Parathyroid adenoma (tissue), 2 donors: ENCODE results near the gene ITGBL1.

Experiments used
- H2AFZ ChIP-seq: fragments of 300-600 bp; sonication (generic); one replicate; pipeline ENCODE4 v1.7.0; 2017; ENCODE audit warnings: antibody characterized with exemption, mild to moderate bottlenecking
- H3K27ac ChIP-seq: fragments of 300-600 bp; sonication (generic); one replicate; pipeline ENCODE4 v1.7.0; 2017
- H3K27me3 ChIP-seq: fragments of 300-600 bp; sonication (generic); one replicate; pipeline ENCODE4 v1.7.0; 2017; ENCODE audit warnings: low read length; ENCODE audit not compliant: control insufficient read depth, insufficient read depth
- H3K36me3 ChIP-seq: fragments of 300-600 bp; sonication (generic); one replicate; pipeline ENCODE4 v1.7.0; 2017; ENCODE audit warnings: low read length; ENCODE audit not compliant: control insufficient read depth, insufficient read depth
- H3K4me1 ChIP-seq: fragments of 300-600 bp; sonication (generic); one replicate; pipeline ENCODE4 v1.7.0; 2017; ENCODE audit warnings: control low read depth
- H3K4me2 ChIP-seq: fragments of 300-600 bp; sonication (generic); one replicate; pipeline ENCODE4 v1.7.0; 2017; ENCODE audit warnings: low read length
- H3K4me3 ChIP-seq: fragments of 300-600 bp; sonication (generic); one replicate; pipeline ENCODE4 v1.7.0; 2017; ENCODE audit warnings: low read depth, low read length
- H3K79me2 ChIP-seq: fragments of 300-600 bp; sonication (generic); one replicate; pipeline ENCODE4 v1.7.0; 2017; ENCODE audit warnings: control low read depth
- H3K9ac ChIP-seq: fragments of 300-600 bp; sonication (generic); one replicate; pipeline ENCODE4 v1.7.0; 2017; ENCODE audit warnings: mild to moderate bottlenecking
- H3K9me3 ChIP-seq: fragments of 300-600 bp; sonication (generic); one replicate; pipeline ENCODE4 v1.7.0; 2017; ENCODE audit warnings: low read length; ENCODE audit not compliant: control insufficient read depth
- TF ChIP-seq, protein P1 (sequence below): fragments of 300-600 bp; sonication (generic); IDR thresholded peaks from one replicate; pipeline ENCODE4 v1.7.0; 2017; ENCODE audit warnings: antibody characterized with exemption, mild to moderate bottlenecking
- donor health status: primary hyperparathyroidism.

The ITGBL1 gene

DNA sequence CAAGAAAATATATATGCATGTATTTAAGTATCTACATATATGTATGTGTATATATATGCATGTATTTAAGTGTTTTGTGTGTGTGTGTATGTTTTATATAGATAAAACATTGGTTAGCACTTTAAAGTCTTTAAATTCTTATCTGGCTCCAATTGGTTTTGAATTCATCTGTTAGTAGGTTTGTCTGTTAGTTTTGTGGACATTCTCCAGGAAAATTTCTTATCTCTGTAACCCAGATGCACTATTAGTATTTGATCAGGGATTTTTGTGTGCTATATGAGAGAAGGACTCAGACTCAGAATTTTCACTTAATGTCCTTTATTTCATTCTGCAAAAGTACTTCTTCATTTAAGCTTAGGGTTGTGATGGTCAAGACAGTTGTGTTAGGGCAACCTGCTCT lies 103.1 kb downstream of the ITGBL1 start:
- H3K4me2 ChIP-seq = no peak overlapping the region
- no peaks in the 10 kb centered on the region for H3K27me3 ChIP-seq
- H3K9me3 ChIP-seq = no peaks in the 10 kb centered on the region
- H3K4me1 ChIP-seq = no peaks in the 10 kb centered on the region
- no peak overlapping the region for H3K27ac ChIP-seq
- no peaks in the 10 kb centered on the region for H3K36me3 ChIP-seq
- no peak overlapping the region for H3K4me3 ChIP-seq
- TF ChIP-seq, protein P1, sequence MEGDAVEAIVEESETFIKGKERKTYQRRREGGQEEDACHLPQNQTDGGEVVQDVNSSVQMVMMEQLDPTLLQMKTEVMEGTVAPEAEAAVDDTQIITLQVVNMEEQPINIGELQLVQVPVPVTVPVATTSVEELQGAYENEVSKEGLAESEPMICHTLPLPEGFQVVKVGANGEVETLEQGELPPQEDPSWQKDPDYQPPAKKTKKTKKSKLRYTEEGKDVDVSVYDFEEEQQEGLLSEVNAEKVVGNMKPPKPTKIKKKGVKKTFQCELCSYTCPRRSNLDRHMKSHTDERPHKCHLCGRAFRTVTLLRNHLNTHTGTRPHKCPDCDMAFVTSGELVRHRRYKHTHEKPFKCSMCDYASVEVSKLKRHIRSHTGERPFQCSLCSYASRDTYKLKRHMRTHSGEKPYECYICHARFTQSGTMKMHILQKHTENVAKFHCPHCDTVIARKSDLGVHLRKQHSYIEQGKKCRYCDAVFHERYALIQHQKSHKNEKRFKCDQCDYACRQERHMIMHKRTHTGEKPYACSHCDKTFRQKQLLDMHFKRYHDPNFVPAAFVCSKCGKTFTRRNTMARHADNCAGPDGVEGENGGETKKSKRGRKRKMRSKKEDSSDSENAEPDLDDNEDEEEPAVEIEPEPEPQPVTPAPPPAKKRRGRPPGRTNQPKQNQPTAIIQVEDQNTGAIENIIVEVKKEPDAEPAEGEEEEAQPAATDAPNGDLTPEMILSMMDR = no peak
- no peak overlapping the region for H3K9ac ChIP-seq
- no peak overlapping the region for H2AFZ ChIP-seq
- H3K79me2 ChIP-seq = no peaks in the 10 kb centered on the region

DNA sequence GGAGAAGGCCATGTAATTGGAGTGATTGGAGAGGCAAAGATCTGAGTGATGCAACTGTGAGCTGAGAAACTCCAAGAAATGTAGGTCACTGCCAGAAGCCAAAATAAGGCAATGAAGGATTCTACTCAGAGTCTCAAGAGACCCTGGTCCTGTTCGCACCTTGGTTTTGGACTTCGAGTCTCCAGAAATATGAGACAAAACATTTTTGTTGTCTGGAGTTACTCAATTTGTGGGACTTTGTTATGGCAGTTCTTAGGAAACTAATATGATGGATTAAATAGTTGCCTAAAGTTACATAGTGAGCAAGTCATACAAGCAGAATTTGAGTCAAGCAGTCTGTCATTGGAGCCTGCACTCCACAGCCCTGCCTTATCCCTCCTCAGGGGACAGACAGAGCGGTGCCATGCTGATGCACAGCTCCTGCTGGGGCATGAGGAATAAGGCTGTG lies 104.2 kb downstream of the ITGBL1 start:
- H3K9ac ChIP-seq = no peak overlapping the region
- H3K79me2 ChIP-seq = no peaks in the 10 kb centered on the region
- H2AFZ ChIP-seq = no peak overlapping the region
- H3K4me3 ChIP-seq = no peak overlapping the region
- no peak overlapping the region for H3K4me2 ChIP-seq
- H3K36me3 ChIP-seq = no peaks in the 10 kb centered on the region
- H3K27me3 ChIP-seq = no peaks in the 10 kb centered on the region
- H3K9me3 ChIP-seq = no peaks in the 10 kb centered on the region
- H3K27ac ChIP-seq = no peak overlapping the region
- TF ChIP-seq, protein P1 = no peak
- no peaks in the 10 kb centered on the region for H3K4me1 ChIP-seq

DNA sequence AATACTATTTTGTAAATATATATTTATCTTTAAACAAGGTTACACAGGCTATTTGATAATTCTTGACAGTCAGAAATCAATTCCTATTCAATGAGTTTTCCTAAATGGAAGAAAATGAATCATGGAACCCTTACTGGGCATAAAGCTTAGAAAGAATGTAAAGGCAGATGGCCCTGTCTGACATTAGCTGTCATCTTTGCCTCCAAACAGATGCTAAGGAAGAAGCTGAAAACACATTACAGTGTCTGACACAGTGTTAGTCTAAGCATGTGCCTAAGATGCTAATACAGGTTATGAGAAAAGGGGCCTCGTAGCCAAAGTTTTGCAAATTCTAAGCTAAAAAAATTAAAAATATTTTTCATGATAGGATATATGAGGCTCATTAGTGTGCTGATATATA lies 112.8 kb downstream of the ITGBL1 start:
- Histone ChIP-seq H3K27ac (no peak overlapping the region), H3K4me2 (no peak overlapping the region), H3K4me3 (no peak overlapping the region), H3K36me3 (no peaks in the 10 kb centered on the region), H3K79me2 (no peaks in the 10 kb centered on the region), H3K4me1 (no peaks in the 10 kb centered on the region), H3K9ac (no peak overlapping the region), H2AFZ (no peak overlapping the region), H3K27me3 (no peaks in the 10 kb centered on the region), H3K9me3 (no peaks in the 10 kb centered on the region)
- TF ChIP-seq, protein P1 = no peak

DNA sequence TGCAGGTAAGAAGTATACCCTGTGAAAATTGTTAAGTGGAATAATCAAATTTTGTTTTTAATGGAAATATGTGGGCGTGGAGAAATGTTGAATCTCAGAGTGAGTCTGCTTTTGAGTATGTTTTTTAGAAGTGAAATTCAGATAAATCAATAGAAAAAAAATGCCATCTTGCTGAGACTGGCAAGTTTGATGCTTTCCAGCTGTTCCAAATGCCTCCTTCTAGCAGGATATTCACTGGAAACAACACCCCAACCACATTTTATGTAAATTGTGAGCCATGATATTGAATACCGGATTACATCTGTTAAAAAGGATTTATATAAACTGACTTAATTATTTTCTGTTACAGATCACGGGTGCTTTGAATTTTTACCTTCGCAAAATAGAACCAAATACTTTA lies 115.4 kb downstream of the ITGBL1 start:
- TF ChIP-seq, protein P1 = no peak
- Histone ChIP-seq H2AFZ (no peak overlapping the region), H3K27ac (no peak overlapping the region), H3K9me3 (no peaks in the 10 kb centered on the region), H3K4me3 (no peak overlapping the region), H3K9ac (no peak overlapping the region), H3K4me1 (no peaks in the 10 kb centered on the region), H3K79me2 (no peaks in the 10 kb centered on the region), H3K4me2 (no peak overlapping the region), H3K36me3 (no peaks in the 10 kb centered on the region), H3K27me3 (no peaks in the 10 kb centered on the region)

DNA sequence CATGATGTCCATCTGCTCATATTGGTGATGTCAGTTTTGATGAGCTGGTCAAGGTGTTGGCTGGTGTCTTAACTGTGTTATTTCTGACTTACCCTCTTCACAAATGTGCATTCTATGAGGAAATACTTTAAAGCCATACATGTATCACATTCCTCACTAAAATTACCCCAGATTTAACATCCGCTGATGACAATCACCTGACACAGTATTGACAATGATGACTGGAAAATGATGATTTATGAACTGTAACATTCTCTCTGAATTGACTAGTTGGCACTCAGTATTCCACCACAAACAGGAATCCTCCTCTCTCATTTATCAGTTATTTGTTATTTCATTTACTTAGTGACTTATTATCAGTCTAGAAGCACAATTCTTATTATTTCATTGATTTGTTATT lies 117.3 kb downstream of the ITGBL1 start:
- no peak overlapping the region for H2AFZ ChIP-seq
- TF ChIP-seq, protein P1 = no peak

More for the DNA sequence above, 117.3 kb downstream of the ITGBL1 start:
- no peaks in the 10 kb centered on the region for H3K36me3 ChIP-seq
- H3K27me3 ChIP-seq = no peaks in the 10 kb centered on the region
- H3K79me2 ChIP-seq = no peaks in the 10 kb centered on the region
- no peak overlapping the region for H3K4me2 ChIP-seq
- H3K27ac ChIP-seq = no peak overlapping the region
- no peak overlapping the region for H3K4me3 ChIP-seq
- no peaks in the 10 kb centered on the region for H3K4me1 ChIP-seq
- H3K9ac ChIP-seq = no peak overlapping the region
- H3K9me3 ChIP-seq = no peaks in the 10 kb centered on the region
